SK-N-SH (cell line): ENCODE measurements around the gene SAMD8.

Experiments used
- NRF1 ChIP-seq: IDR thresholded peaks from 2 replicates; pipeline ENCODE4 v1.6.1; 2012; ENCODE audit warnings: low read depth, mild to moderate bottlenecking, low read length
- TF ChIP-seq, protein P1 (sequence below): fragments of 200-600 bp; sonication (generic); IDR thresholded peaks from 2 replicates; pipeline ENCODE4 v1.6.1; 2017; ENCODE audit warnings: antibody characterized with exemption, mild to moderate bottlenecking, moderate library complexity

DNA sequence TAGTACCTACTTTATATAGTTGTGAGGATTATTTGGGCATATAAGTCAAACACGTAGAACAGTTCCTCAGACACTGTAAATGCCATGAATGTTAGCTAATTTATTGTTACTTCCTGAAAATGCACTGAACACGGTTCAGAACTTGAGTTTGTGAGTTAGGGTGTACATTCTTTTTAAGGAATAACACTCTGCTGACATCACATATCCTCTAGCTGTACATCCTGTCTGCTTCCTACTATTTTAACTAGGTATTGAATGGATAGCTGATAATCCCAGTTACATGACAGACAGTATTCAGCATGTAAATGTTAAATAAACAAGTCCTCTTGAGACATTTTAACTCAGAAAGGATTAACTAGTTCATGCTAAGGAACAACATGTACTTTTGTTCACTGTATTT is 16.0 kb downstream of the SAMD8 start:
- TF ChIP-seq, protein P1, sequence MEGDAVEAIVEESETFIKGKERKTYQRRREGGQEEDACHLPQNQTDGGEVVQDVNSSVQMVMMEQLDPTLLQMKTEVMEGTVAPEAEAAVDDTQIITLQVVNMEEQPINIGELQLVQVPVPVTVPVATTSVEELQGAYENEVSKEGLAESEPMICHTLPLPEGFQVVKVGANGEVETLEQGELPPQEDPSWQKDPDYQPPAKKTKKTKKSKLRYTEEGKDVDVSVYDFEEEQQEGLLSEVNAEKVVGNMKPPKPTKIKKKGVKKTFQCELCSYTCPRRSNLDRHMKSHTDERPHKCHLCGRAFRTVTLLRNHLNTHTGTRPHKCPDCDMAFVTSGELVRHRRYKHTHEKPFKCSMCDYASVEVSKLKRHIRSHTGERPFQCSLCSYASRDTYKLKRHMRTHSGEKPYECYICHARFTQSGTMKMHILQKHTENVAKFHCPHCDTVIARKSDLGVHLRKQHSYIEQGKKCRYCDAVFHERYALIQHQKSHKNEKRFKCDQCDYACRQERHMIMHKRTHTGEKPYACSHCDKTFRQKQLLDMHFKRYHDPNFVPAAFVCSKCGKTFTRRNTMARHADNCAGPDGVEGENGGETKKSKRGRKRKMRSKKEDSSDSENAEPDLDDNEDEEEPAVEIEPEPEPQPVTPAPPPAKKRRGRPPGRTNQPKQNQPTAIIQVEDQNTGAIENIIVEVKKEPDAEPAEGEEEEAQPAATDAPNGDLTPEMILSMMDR: no peak
- TF ChIP-seq NRF1: no peak
